Aorta (tissue), 5 donors: Measurements from ENCODE around the gene HIVEP3. TPM values are rescaled to one million over a fixed set of nuclear protein-coding genes. Genes with fewer than 3 reads are reported as not detected.

ENCODE experiments used
- ATAC-seq: fragments of 200-7000 bp; cut with Tn5 transposase; one replicate; pipeline ENCODE4 v1.9.1; 2022; ENCODE audit warnings: moderate library complexity; ENCODE audit not compliant: low FRiP score
- DNase-seq, 2 donors: peaks; one replicate each; pipeline ENCODE4 v3.0.0-alpha.2; 2020
- H3K27ac ChIP-seq, 2 donors: one replicate each; pipeline ENCODE4 v1.5.1; 2013; ENCODE audit warnings: low read length in 2 of 2, mild to moderate bottlenecking in 2 of 2, moderate library complexity in 2 of 2, control low read depth in 1 of 2, inconsistent platforms in 1 of 2, low read depth in 1 of 2
- H3K27me3 ChIP-seq, 2 donors: one replicate each; pipeline ENCODE4 v1.6.1; 2013; ENCODE audit warnings: control low read depth in 1 of 2, low read length in 1 of 2, mild to moderate bottlenecking in 1 of 2, moderate library complexity in 1 of 2; ENCODE audit not compliant: insufficient read depth in 2 of 2, control insufficient read depth in 1 of 2
- H3K36me3 ChIP-seq, 2 donors: one replicate each; pipeline ENCODE4 v1.6.1; 2013; ENCODE audit warnings: control low read depth in 1 of 2, low read length in 1 of 2, mild to moderate bottlenecking in 1 of 2; ENCODE audit not compliant: insufficient read depth in 2 of 2, control insufficient read depth in 1 of 2
- H3K4me1 ChIP-seq, 2 donors: one replicate each; pipeline ENCODE4 v1.6.1; 2013; ENCODE audit warnings: low read length in 2 of 2, control low read depth in 1 of 2, mild to moderate bottlenecking in 1 of 2, moderate library complexity in 1 of 2; ENCODE audit not compliant: insufficient read depth in 2 of 2, control insufficient read depth in 1 of 2
- H3K4me3 ChIP-seq, 2 donors: one replicate each; pipeline ENCODE4 v1.5.1; 2013; ENCODE audit warnings: low read length in 2 of 2, control low read depth in 1 of 2, mild to moderate bottlenecking in 1 of 2
- H3K9me3 ChIP-seq: one replicate; pipeline ENCODE4 v1.6.1; 2013; ENCODE audit warnings: mild to moderate bottlenecking, low read length; ENCODE audit not compliant: control insufficient read depth
- WGBS, 2 donors: extraction: QIAGEN DNeasy Blood & Tissue Kit; methylation state at CpG; one replicate each; pipeline ENCODE4 v1.1.7; 2013; 5-methylcytosine and 5-hydroxymethylcytosine counted together
- intact Hi-C, 2 donors: fragments of 100-400 bp; cut with DNase I; formaldehyde crosslinking; loops; one replicate each; pipeline versions ENCODE4 v1.14.2 to v1.15.0; 2022
- polyA plus RNA-seq, 2 donors: library from polyadenylated mRNA; stranded (reverse); fragments of 200-250 nt; gene quantifications; one replicate each; pipeline ENCODE4 v1.2.3, GENCODE V29; 2013
- total RNA-seq, 2 donors: library from RNA; stranded (reverse); fragmentation: NEBNext Ultra II Directional; extraction: Animal tissue kit (Norgen Biotek cat#: 25700); gene quantifications; one replicate each; pipeline ENCODE4 v1.2.1, GENCODE V29; 2021
- donor health status: healthy with polysubstance abuse.
- donor health status: Bipolar disorder and iron deficiency.
- donor health status: DM: no; HTN: no; CAD: no.
- donor health status: DM: no; HTN: no; CAD: no.
- donor health status: DM: yes; HTN: yes; CAD: no.

HIVEP3 gene
- total and polyA plus RNA-seq, 4 donors = 1.6 to 6.3 (median 4.0) TPM

- no peak overlapping the region for H3K27ac ChIP-seq
- ATAC-seq (no peak), DNase-seq (peak; percentile 29 to 52)
- no peaks in the 10 kb centered on the region for H3K36me3 ChIP-seq
- intact Hi-C loops = no loop called here
- H3K4me1 ChIP-seq = no peaks in the 10 kb centered on the region
- H3K9me3 ChIP-seq = no peaks in the 10 kb centered on the region
- no peaks in the 10 kb centered on the region for H3K27me3 ChIP-seq
- no peak overlapping the region for H3K4me3 ChIP-seq
- WGBS, 2 donors = 95 to 97% methylated on average over 23 of the region's 23 CpGs
Observed at GRCh38 chr1:41529621-41530395, 388.9 kb downstream of the HIVEP3 start.

- Histone ChIP-seq H3K27me3 (no peaks in the 10 kb centered on the region), H3K9me3 (no peaks in the 10 kb centered on the region), H3K4me1 (no peaks in the 10 kb centered on the region), H3K36me3 (no peaks in the 10 kb centered on the region), H3K4me3 (no peak overlapping the region), H3K27ac (no peak overlapping the region)
- intact Hi-C loops = no loop called here
- ATAC-seq (no peak), DNase-seq (peak; percentile 24 to 36)
- 79 to 81% methylated on average over 7 of the region's 7 CpGs for WGBS, 2 donors
Observed at GRCh38 chr1:41528726-41529605, 389.8 kb downstream of the HIVEP3 start.

GRCh38 chr1:41528106-41528505 lies 390.6 kb downstream of the HIVEP3 start:
- Histone ChIP-seq H3K27me3 (no peaks in the 10 kb centered on the region), H3K4me3 (no peak overlapping the region), H3K27ac (no peak overlapping the region), H3K9me3 (no peaks in the 10 kb centered on the region), H3K4me1 (no peaks in the 10 kb centered on the region), H3K36me3 (no peaks in the 10 kb centered on the region)
- intact Hi-C loops = no loop called here
- ATAC-seq (no peak), DNase-seq (peak; percentile 18 to 53)
- 66 to 95% methylated on average over 3 of the region's 3 CpGs for WGBS, 2 donors

- intact Hi-C loops = no loop called here
- no peak for ATAC-seq
- no peaks in the 10 kb centered on the region for H3K4me1 ChIP-seq
- peak; percentile 22 to 25 for DNase-seq
- no peak overlapping the region for H3K27ac ChIP-seq
- no peaks in the 10 kb centered on the region for H3K27me3 ChIP-seq
- H3K36me3 ChIP-seq = no peaks in the 10 kb centered on the region
- H3K9me3 ChIP-seq = no peaks in the 10 kb centered on the region
- H3K4me3 ChIP-seq = no peak overlapping the region
- 94 to 95% methylated on average over 4 of the region's 4 CpGs for WGBS, 2 donors
Observed at GRCh38 chr1:41526956-41527561, 391.7 kb downstream of the HIVEP3 start.

GRCh38 chr1:41525891-41526587 lies 392.7 kb downstream of the HIVEP3 start:
- H3K9me3 ChIP-seq = no peaks in the 10 kb centered on the region
- peak; percentile 17 to 70 for DNase-seq
- no peaks in the 10 kb centered on the region for H3K36me3 ChIP-seq
- ATAC-seq = no peak
- no peak overlapping the region for H3K27ac ChIP-seq
- no peak overlapping the region for H3K4me3 ChIP-seq
- H3K4me1 ChIP-seq = no peaks in the 10 kb centered on the region
- WGBS, 2 donors = 90 to 92% methylated on average over 12 to 18 of the region's 18 CpGs
- intact Hi-C loops = no loop called here
- H3K27me3 ChIP-seq = no peaks in the 10 kb centered on the region

GRCh38 chr1:41524676-41525675 lies 393.7 kb downstream of the HIVEP3 start:
- no peak overlapping the region for H3K27ac ChIP-seq
- H3K9me3 ChIP-seq = no peaks in the 10 kb centered on the region
- WGBS, 2 donors = 94% methylated on average over 30 of the region's 30 CpGs
- H3K27me3 ChIP-seq = no peaks in the 10 kb centered on the region
- DNase-seq = no peak
- no peaks in the 10 kb centered on the region for H3K36me3 ChIP-seq
- intact Hi-C loops = no loop called here
- H3K4me3 ChIP-seq = no peak overlapping the region
- ATAC-seq = no peak
- H3K4me1 ChIP-seq = no peaks in the 10 kb centered on the region

- no peak for DNase-seq
- Histone ChIP-seq H3K4me3 (no peak overlapping the region), H3K27ac (no peak overlapping the region), H3K9me3 (no peaks in the 10 kb centered on the region), H3K27me3 (no peaks in the 10 kb centered on the region), H3K4me1 (no peaks in the 10 kb centered on the region), H3K36me3 (no peaks in the 10 kb centered on the region)
- WGBS, 2 donors = 85 to 92% methylated on average over 9 of the region's 9 CpGs
- intact Hi-C loops = no loop called here
- no peak for ATAC-seq
Observed at GRCh38 chr1:41523949-41524675, 394.6 kb downstream of the HIVEP3 start.
